ENCODE measurements around the gene INAFM1. TPM values are rescaled to one million over a fixed set of nuclear protein-coding genes. Genes with fewer than 3 reads are reported as not detected.

Gene INAFM1
- total RNA-seq, 1 donor from 2014 or later, result 16.7 TPM

GRCh38 chr19:47306303-47306702, 31.6 kb downstream of the INAFM1 start:
- Mint-ChIP-seq H3K4me3 (ENCODE audit: unreplicated experiment) (no peak overlapping the region), H3K27me3 (ENCODE audit: unreplicated experiment) (no peaks in the 10 kb centered on the region), H3K4me1 (ENCODE audit: unreplicated experiment) (peaks cover 31% of the 10 kb centered on the region), H3K36me3 (ENCODE audit: unreplicated experiment) (no peaks in the 10 kb centered on the region), H3K9me3 (ENCODE audit: unreplicated experiment) (no peaks in the 10 kb centered on the region), H3K27ac (ENCODE audit: unreplicated experiment) (no peak overlapping the region)
- DNase-seq (ENCODE audit: extremely low spot score, unreplicated experiment), result no peak
- no peak for TF ChIP-seq CTCF (IDR thresholded peaks at IDR 0.05)

- Mint-ChIP-seq H3K9me3 (ENCODE audit: unreplicated experiment) (no peaks in the 10 kb centered on the region), H3K27ac (ENCODE audit: unreplicated experiment) (no peak overlapping the region), H3K36me3 (ENCODE audit: unreplicated experiment) (no peaks in the 10 kb centered on the region), H3K27me3 (ENCODE audit: unreplicated experiment) (no peaks in the 10 kb centered on the region), H3K4me1 (ENCODE audit: unreplicated experiment) (peaks cover 31% of the 10 kb centered on the region), H3K4me3 (ENCODE audit: unreplicated experiment) (no peak overlapping the region)
- TF ChIP-seq CTCF (IDR thresholded peaks at IDR 0.05), result no peak
- no peak for DNase-seq (ENCODE audit: extremely low spot score, unreplicated experiment)
These were observed 34.4 kb downstream of the INAFM1 start for GRCh38 chr19:47309038-47309437.

GRCh38 chr19:47309608-47310007, 34.9 kb downstream of the INAFM1 start, which contains the start of gene C5AR1:
TSS of gene C5AR1 (plus strand) at chr19:47309861. CDS start at chr19:47309896, 35 bp downstream.
- H3K4me1 Mint-ChIP-seq (ENCODE audit: unreplicated experiment), result peaks cover 31% of the 10 kb centered on the region
- no peaks in the 10 kb centered on the region for H3K9me3 Mint-ChIP-seq (ENCODE audit: unreplicated experiment)

GRCh38 chr19:47310323-47310722, 35.6 kb downstream of the INAFM1 start:
- Mint-ChIP-seq H3K4me1 (ENCODE audit: unreplicated experiment) (peaks cover 30% of the 10 kb centered on the region), H3K4me3 (ENCODE audit: unreplicated experiment) (no peak overlapping the region)
- no peak for TF ChIP-seq CTCF (IDR thresholded peaks at IDR 0.05)

More at GRCh38 chr19:47309608-47310007, 34.9 kb downstream of the INAFM1 start, which contains the start of gene C5AR1:
- Mint-ChIP-seq H3K36me3 (ENCODE audit: unreplicated experiment) (no peaks in the 10 kb centered on the region), H3K27me3 (ENCODE audit: unreplicated experiment) (no peaks in the 10 kb centered on the region), H3K4me3 (ENCODE audit: unreplicated experiment) (no peak within 1 kb of the TSS), H3K27ac (ENCODE audit: unreplicated experiment) (no peak within 1 kb of the TSS)
- TF ChIP-seq CTCF (IDR thresholded peaks at IDR 0.05), result no peak
- no peak for DNase-seq (ENCODE audit: extremely low spot score, unreplicated experiment)

GRCh38 chr19:47310819-47311218, 36.1 kb downstream of the INAFM1 start:
- no peaks in the 10 kb centered on the region for H3K36me3 Mint-ChIP-seq (ENCODE audit: unreplicated experiment)
- H3K9me3 Mint-ChIP-seq (ENCODE audit: unreplicated experiment), result no peaks in the 10 kb centered on the region
- TF ChIP-seq CTCF (IDR thresholded peaks at IDR 0.05), result no peak
- DNase-seq (ENCODE audit: extremely low spot score, unreplicated experiment), result no peak
- H3K27ac Mint-ChIP-seq (ENCODE audit: unreplicated experiment), result no peak overlapping the region
- no peaks in the 10 kb centered on the region for H3K27me3 Mint-ChIP-seq (ENCODE audit: unreplicated experiment)
- H3K4me3 Mint-ChIP-seq (ENCODE audit: unreplicated experiment), result no peak overlapping the region
- peaks cover 30% of the 10 kb centered on the region for H3K4me1 Mint-ChIP-seq (ENCODE audit: unreplicated experiment)

More at GRCh38 chr19:47310323-47310722, 35.6 kb downstream of the INAFM1 start:
- Mint-ChIP-seq H3K27me3 (ENCODE audit: unreplicated experiment) (no peaks in the 10 kb centered on the region), H3K36me3 (ENCODE audit: unreplicated experiment) (no peaks in the 10 kb centered on the region), H3K27ac (ENCODE audit: unreplicated experiment) (no peak overlapping the region), H3K9me3 (ENCODE audit: unreplicated experiment) (no peaks in the 10 kb centered on the region)
- no peak for DNase-seq (ENCODE audit: extremely low spot score, unreplicated experiment)

Measured in osteocyte (in vitro differentiated cells).